PC-3 (cell line): ENCODE results near the gene ARHGEF11. TPM values are rescaled to one million over a fixed set of nuclear protein-coding genes. Genes with fewer than 3 reads are reported as not detected.

ENCODE experiments used
- ATAC-seq: fragments of 200-7000 bp; cut with Tn5 transposase; 2 replicates; pipeline ENCODE4 v1.9.1; 2020; ENCODE audit warnings: mild to moderate bottlenecking, moderate library complexity
- BruUV-seq: library from RNA; stranded (reverse); fragments of 400-500 nt; replicated peaks from 2 replicates; lab custom pipeline; 2021; lab: Mats Ljungman, UMichigan
- CTCF ChIA-PET: fragments of 300-600 bp; sonication (Branson Sonifier 250); formaldehyde crosslinking; loops from one replicate; lab custom pipeline; 2022; ENCODE audit warnings: antibody characterized with exemption; lab: Charles Lee
- POLR2A ChIA-PET: fragments of 300-600 bp; sonication (Branson Sonifier 250); formaldehyde crosslinking; loops from one replicate; lab custom pipeline; 2022; ENCODE audit warnings: antibody characterized with exemption; ENCODE audit not compliant: unreplicated experiment; lab: Charles Lee
- DNase-seq: peaks from one replicate; pipeline ENCODE4 v3.0.0-alpha.2; 2015
- H2AFZ ChIP-seq: fragments of 300-600 bp; sonication (generic); 2 replicates; pipeline ENCODE4 v1.6.0; 2016; ENCODE audit warnings: antibody characterized with exemption, low read length
- H3F3A ChIP-seq: fragments of 300-600 bp; sonication (generic); one replicate; pipeline ENCODE4 v1.6.0; 2017; ENCODE audit warnings: antibody characterized with exemption, low read length, control low read depth, mild to moderate bottlenecking; ENCODE audit not compliant: unreplicated experiment
- H3K27ac ChIP-seq: fragments of 300-600 bp; sonication (generic); 2 replicates; pipeline ENCODE4 v1.5.1; 2016; ENCODE audit warnings: mild to moderate bottlenecking, low read length
- H3K27me3 ChIP-seq: fragments of 300-600 bp; sonication (generic); 2 replicates; pipeline ENCODE4 v1.6.1; 2016; ENCODE audit warnings: low read length, mixed read lengths
- H3K36me3 ChIP-seq: fragments of 300-600 bp; sonication (generic); 2 replicates; pipeline ENCODE4 v1.6.1; 2016; ENCODE audit warnings: low read depth, mixed run types, low read length, mixed read lengths
- H3K4me1 ChIP-seq: fragments of 300-600 bp; sonication (generic); 2 replicates; pipeline ENCODE4 v1.5.1; 2016; ENCODE audit warnings: low read length; ENCODE audit not compliant: insufficient read depth
- H3K4me2 ChIP-seq: fragments of 300-600 bp; sonication (generic); 2 replicates; pipeline ENCODE4 v1.6.0; 2016; ENCODE audit warnings: low read length
- H3K4me3 ChIP-seq: fragments of 300-600 bp; sonication (generic); 2 replicates; pipeline ENCODE4 v1.5.1; 2016; ENCODE audit warnings: mild to moderate bottlenecking, low read length, mixed read lengths
- H3K79me2 ChIP-seq: fragments of 300-600 bp; sonication (generic); 2 replicates; pipeline ENCODE4 v1.6.1; 2017; ENCODE audit warnings: low read length, mixed read lengths
- H3K9ac ChIP-seq: fragments of 300-600 bp; sonication (generic); 2 replicates; pipeline ENCODE4 v1.6.0; 2016; ENCODE audit warnings: mild to moderate bottlenecking, low read length
- H3K9me2 ChIP-seq: fragments of 300-600 bp; sonication (generic); replicated peaks from 2 replicates; pipeline ENCODE4 v1.6.1; 2016; ENCODE audit warnings: mixed run types, low read length, mixed read lengths
- H3K9me3 ChIP-seq: fragments of 300-600 bp; sonication (generic); 2 replicates; pipeline ENCODE4 v1.6.1; 2016; ENCODE audit warnings: low read length, mixed read lengths
- H4K20me1 ChIP-seq: fragments of 300-600 bp; sonication (generic); 2 replicates; pipeline ENCODE4 v1.6.1; 2016; ENCODE audit warnings: low read length, mixed read lengths
- CTCF ChIP-seq: fragments of 300-600 bp; sonication (generic); conservative IDR thresholded peaks from 2 replicates; pipeline ENCODE4 v1.5.1; 2017; ENCODE audit warnings: antibody characterized with exemption, low read depth, mild to moderate bottlenecking, low read length
- EZH2 ChIP-seq: fragments of 300-600 bp; sonication (generic); IDR thresholded peaks from one replicate; pipeline ENCODE4 v1.6.1; 2017; ENCODE audit warnings: antibody characterized with exemption, mild to moderate bottlenecking, low read length; ENCODE audit not compliant: unreplicated experiment
- EZH2phosphoT487 ChIP-seq: fragments of 300-600 bp; sonication (generic); IDR thresholded peaks from 2 replicates; pipeline ENCODE4 v1.6.1; 2018; ENCODE audit warnings: mild to moderate bottlenecking, antibody characterized with exemption, low read length, borderline replicate concordance
- intact Hi-C: fragments of 100-400 bp; cut with micrococcal nuclease; formaldehyde crosslinking; loops from 2 replicates; pipeline ENCODE4 v1.9.0; 2023
- total RNA-seq: library from RNA; depleted of rRNA; stranded (reverse); fragments of >200 nt; gene quantifications from 2 replicates; pipeline ENCODE4 v1.2.3, GENCODE V29; 2014

Gene ARHGEF11
- total RNA-seq, 1 experiment from 2014 or later, result 31.1 TPM

DNA sequence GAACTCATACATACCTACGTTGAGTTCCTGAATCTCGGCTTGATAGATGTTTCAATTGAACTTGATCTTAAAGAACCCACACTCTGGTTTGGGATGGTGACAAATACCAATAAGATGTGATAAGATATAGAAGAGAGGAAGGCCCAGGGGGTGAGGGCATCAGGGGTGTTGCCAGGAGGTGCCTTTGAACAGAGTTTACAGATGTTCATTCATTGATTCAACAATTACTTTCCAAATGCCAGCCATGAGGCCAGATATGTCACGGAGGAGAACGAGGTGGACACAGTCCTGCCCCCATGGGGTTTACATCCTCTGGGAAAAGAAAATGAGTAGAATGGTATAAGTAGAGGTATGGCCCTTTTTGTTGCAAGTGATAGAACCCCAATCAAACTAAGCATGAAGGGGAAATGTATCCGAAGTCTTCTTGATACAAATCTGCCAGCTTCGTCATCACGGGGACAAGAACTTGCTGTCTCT lies 124.5 kb downstream of the ARHGEF11 start:
- H3K27me3 ChIP-seq, result no peaks in the 10 kb centered on the region
- no peak for DNase-seq
- POLR2A ChIA-PET, result interaction anchor here (0.7 kb wide), 1 partner anchor 11 kb away, joined by 3 read pairs; no protein-coding TSS in a partner anchor
- H3K9me3 ChIP-seq, result no peaks in the 10 kb centered on the region
- TF ChIP-seq CTCF (no peak), EZH2 (no peak), EZH2phosphoT487 (no peak)
- no peak overlapping the region for H3K9ac ChIP-seq
- no peaks in the 10 kb centered on the region for H3K79me2 ChIP-seq
- no peak overlapping the region for H3K27ac ChIP-seq
- peaks cover 16% of the 10 kb centered on the region for H3K4me1 ChIP-seq
- H4K20me1 ChIP-seq, result no peaks in the 10 kb centered on the region
- intact Hi-C loops, result no loop called here
- no peaks in the 10 kb centered on the region for H3K9me2 ChIP-seq
- no peak overlapping the region for H2AFZ ChIP-seq
- H3F3A ChIP-seq, result peaks cover 5% of the 10 kb centered on the region
- peaks cover 3% of the 10 kb centered on the region; the same call in 1 of the 2 replicates for H3K36me3 ChIP-seq
- CTCF ChIA-PET, result no interaction called here
- ATAC-seq, result no peak
- no TSS peak for BruUV-seq
- H3K4me3 ChIP-seq, result no peak overlapping the region
- H3K4me2 ChIP-seq, result no peak overlapping the region

DNA sequence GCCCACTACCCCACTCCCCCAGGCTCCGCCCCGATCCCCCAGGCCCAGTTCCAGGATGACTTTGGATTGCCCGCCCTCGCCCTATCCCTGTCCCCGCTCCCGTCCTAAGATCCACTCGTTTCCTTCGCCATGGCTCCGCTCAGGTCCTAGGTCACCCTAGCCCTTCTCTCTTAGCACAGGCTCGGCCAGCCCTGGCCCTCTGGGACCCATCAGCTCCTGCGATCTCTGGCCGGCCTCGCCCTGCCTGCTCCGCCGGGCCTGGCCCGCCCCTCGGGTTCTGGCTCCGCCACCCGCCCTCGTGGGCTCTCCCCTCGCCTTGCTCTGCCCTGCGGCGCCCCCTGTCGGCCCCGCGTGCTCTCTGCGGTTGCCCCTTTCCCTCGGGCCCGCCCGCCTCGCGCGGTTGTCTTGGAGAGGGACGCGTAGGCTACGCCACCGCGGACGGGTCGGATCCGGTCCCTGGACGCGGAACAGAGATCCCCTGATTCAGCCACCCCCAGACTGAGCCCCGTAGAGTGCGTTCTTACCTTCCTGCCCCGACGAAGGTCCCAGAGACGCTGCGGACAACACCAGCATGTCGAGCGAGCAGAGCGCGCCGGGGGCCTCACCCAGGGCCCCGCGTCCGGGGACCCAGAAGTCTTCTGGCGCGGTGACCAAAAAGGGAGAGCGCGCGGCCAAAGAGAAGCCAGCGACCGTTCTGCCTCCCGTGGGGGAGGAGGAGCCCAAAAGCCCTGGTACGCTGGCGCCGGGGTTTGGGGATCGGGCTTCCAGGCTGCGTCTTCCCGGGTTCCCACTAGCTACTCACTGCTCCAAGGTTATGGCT lies 125.1 kb downstream of the ARHGEF11 start, which contains the start of gene LRRC71:
Gene LRRC71 (plus strand): TSS at position 400 of the 820 bp plus-strand sequence. CDS start 172 bp downstream, at position 572.
- POLR2A ChIA-PET, result interaction anchor here (0.7 kb wide), 1 partner anchor 12 kb away, joined by 3 read pairs; no protein-coding TSS in a partner anchor
- Histone ChIP-seq H3K27me3 (no peaks in the 10 kb centered on the region), H3K79me2 (no peaks in the 10 kb centered on the region), H3K36me3 (peaks cover 3% of the 10 kb centered on the region; the same call in 1 of the 2 replicates), H3K4me3 (no peak within 1 kb of the TSS), H3K4me1 (peaks cover 10% of the 10 kb centered on the region), H3K9me3 (no peaks in the 10 kb centered on the region), H3F3A (no peaks in the 10 kb centered on the region), H3K9me2 (no peaks in the 10 kb centered on the region), H3K4me2 (no peak within 1 kb of the TSS), H4K20me1 (no peaks in the 10 kb centered on the region), H3K27ac (no peak within 1 kb of the TSS), H2AFZ (no peak within 1 kb of the TSS), H3K9ac (no peak within 1 kb of the TSS)
- peak; percentile 68 for TF ChIP-seq CTCF
- no peak for TF ChIP-seq EZH2phosphoT487
- intact Hi-C loops, result no loop called here
- CTCF ChIA-PET, result interaction anchor here (0.6 kb wide), 1 partner anchor 86 kb away, joined by 3 read pairs; no protein-coding TSS in a partner anchor
- no TSS peak for BruUV-seq
- peak; percentile 52 for ATAC-seq
- peak; percentile 46 for DNase-seq

DNA sequence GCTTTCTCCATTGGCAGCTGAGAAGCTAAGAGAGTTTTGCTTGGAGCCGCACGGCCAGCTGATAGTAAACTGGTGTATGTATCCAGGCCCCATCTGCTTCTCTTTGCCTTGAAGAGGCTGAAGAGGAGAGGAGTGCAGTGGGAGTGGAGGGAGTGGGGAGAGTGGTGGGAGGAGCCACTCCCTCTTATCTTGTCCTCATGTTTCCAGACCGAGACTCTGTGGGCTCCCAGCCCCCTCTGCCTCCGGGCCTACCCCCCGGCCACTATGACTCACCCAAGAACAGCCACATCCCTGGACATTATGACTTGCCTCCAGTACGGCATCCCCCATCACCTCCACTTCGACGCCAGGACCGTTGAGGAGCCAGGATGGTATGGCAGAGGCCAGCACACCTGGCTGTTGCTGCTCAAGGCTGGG lies 131.1 kb downstream of the ARHGEF11 start:
- Histone ChIP-seq H3K9ac (no peak overlapping the region), H2AFZ (no peak overlapping the region), H3K27ac (no peak overlapping the region), H3K4me1 (peaks cover 6% of the 10 kb centered on the region; the same call in 1 of the 2 replicates), H3K27me3 (no peaks in the 10 kb centered on the region), H3K36me3 (peaks cover 15% of the 10 kb centered on the region), H3K9me2 (no peaks in the 10 kb centered on the region), H4K20me1 (no peaks in the 10 kb centered on the region), H3F3A (no peaks in the 10 kb centered on the region), H3K4me2 (no peak overlapping the region), H3K4me3 (no peak overlapping the region), H3K9me3 (no peaks in the 10 kb centered on the region), H3K79me2 (no peaks in the 10 kb centered on the region)
- ChIA-PET CTCF (no interaction called here), POLR2A (no interaction called here)
- TF ChIP-seq CTCF, result no peak
- TF ChIP-seq EZH2phosphoT487, result no peak
- no peak for TF ChIP-seq EZH2
- BruUV-seq, result no TSS peak
- no peak for DNase-seq
- ATAC-seq, result no peak
- intact Hi-C loops, result no loop called here
